Esophagus (tissue), 2 donors: ENCODE data around the gene FRMPD1. TPM values are rescaled to one million over a fixed set of nuclear protein-coding genes. Genes with fewer than 3 reads are reported as not detected.
"Not testable (repeated sequence)": the region's sequence is repeated elsewhere in the genome, so short reads cannot be mapped to it uniquely, and the experiment has no call there.

Experiments used
- H3K27ac ChIP-seq, 2 donors: one replicate each; pipeline ENCODE4 v1.5.1; 2013; ENCODE audit warnings: low read depth in 2 of 2, mild to moderate bottlenecking in 2 of 2, inconsistent platforms in 1 of 2, low read length in 1 of 2, moderate library complexity in 1 of 2
- H3K27me3 ChIP-seq, 2 donors: one replicate each; pipeline ENCODE4 v1.6.1; 2013; ENCODE audit warnings: low read length in 2 of 2, control low read depth in 1 of 2, mild to moderate bottlenecking in 1 of 2; ENCODE audit not compliant: insufficient read depth in 2 of 2, control insufficient read depth in 1 of 2
- H3K36me3 ChIP-seq, 2 donors: one replicate each; pipeline ENCODE4 v1.6.1; 2013; ENCODE audit warnings: low read length in 1 of 2; ENCODE audit not compliant: control insufficient read depth in 2 of 2, insufficient read depth in 2 of 2
- H3K4me1 ChIP-seq, 2 donors: one replicate each; pipeline ENCODE4 v1.6.1; 2013; ENCODE audit warnings: low read length in 1 of 2; ENCODE audit not compliant: control insufficient read depth in 2 of 2, insufficient read depth in 2 of 2
- H3K4me3 ChIP-seq, 2 donors: one replicate each; pipeline ENCODE4 v1.5.1; 2013; ENCODE audit warnings: low read length in 2 of 2, mild to moderate bottlenecking in 2 of 2, low read depth in 1 of 2, moderate library complexity in 1 of 2
- H3K9me3 ChIP-seq, 2 donors: one replicate each; pipeline ENCODE4 v1.6.1; 2013; ENCODE audit warnings: mild to moderate bottlenecking in 2 of 2, low read depth in 1 of 2, low read length in 1 of 2, moderate library complexity in 1 of 2; ENCODE audit not compliant: control insufficient read depth in 2 of 2, insufficient read depth in 1 of 2
- WGBS, 2 donors: extraction: QIAGEN DNeasy Blood & Tissue Kit; methylation state at CpG; one replicate each; pipeline ENCODE4 v1.1.7; 2013; 5-methylcytosine and 5-hydroxymethylcytosine counted together
- polyA plus RNA-seq, 2 donors: library from polyadenylated mRNA; stranded (reverse); fragments of 200-250 nt; gene quantifications; one replicate each; pipeline ENCODE4 v1.2.3, GENCODE V29; 2013
- donor health status: healthy with polysubstance abuse.
- donor health status: Bipolar disorder and iron deficiency.

Gene FRMPD1
- polyA plus RNA-seq, 2 donors, result 0.04 to 0.12 TPM

DNA sequence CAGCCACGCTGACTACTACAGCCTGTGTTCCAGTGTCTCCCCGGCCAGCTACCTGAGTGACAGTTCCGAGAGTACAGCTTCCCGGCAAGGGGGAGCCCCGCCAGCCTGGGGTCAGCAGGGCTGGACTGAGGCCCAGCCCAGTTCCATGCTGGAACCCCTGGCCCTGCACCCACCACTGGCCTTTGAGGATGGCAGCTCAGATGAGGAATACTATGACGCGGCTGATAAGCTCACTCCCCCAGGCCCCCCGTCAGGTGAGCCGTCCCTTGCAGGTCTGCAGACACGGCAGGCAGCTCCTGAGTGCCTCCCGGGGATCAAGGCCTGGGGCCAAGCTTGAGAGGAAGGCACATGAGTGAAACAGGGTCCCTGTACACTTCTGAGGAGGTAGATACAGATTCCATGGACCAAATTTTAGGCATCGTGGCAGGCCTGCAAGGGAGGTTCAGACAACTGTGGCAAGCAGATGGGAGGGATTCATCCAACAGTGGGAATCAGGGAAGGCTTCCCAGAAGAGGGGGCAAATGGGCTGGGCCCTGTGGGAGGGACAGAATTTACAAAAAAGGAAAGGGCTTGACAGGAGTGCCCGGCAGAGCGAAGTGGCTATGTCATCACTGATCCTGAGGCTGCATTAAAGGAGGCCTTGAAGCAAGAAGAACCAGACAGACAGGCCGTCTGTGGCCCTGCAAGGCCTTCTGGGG, 90.0 kb downstream of the FRMPD1 start:
- Histone ChIP-seq H3K27ac (no peak overlapping the region), H3K9me3 (no peaks in the 10 kb centered on the region), H3K36me3 (no peaks in the 10 kb centered on the region), H3K4me3 (no peak overlapping the region), H3K27me3 (no peaks in the 10 kb centered on the region), H3K4me1 (no peaks in the 10 kb centered on the region)
- 78% methylated on average over 15 of the region's 15 CpGs for WGBS, 2 donors

DNA sequence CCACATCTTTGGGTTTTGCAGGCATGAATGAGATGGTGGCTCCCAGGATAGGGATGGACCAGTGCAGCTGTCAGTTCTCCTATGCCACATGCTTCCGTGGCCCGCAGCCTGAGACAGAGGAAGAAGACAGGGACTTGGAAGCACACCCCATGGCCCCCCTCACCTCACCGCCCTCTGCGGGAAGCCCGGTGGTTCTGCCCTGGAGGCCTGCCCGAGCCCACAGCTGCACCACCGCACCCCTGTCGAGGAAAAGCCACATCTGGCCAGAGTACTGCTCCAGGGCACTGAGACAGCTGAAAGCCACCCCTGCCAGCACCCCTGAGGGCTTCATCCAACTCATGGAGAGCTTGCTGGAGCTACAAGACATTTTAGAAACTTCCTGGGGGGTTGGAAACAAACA, 95.2 kb downstream of the FRMPD1 start:
- 62 to 68% methylated on average over 8 of the region's 8 CpGs for WGBS, 2 donors
- no peaks in the 10 kb centered on the region for H3K9me3 ChIP-seq
- H3K36me3 ChIP-seq, result no peaks in the 10 kb centered on the region
- H3K27ac ChIP-seq, result no peak overlapping the region
- no peaks in the 10 kb centered on the region for H3K4me1 ChIP-seq
- no peaks in the 10 kb centered on the region for H3K27me3 ChIP-seq
- no peak overlapping the region for H3K4me3 ChIP-seq

DNA sequence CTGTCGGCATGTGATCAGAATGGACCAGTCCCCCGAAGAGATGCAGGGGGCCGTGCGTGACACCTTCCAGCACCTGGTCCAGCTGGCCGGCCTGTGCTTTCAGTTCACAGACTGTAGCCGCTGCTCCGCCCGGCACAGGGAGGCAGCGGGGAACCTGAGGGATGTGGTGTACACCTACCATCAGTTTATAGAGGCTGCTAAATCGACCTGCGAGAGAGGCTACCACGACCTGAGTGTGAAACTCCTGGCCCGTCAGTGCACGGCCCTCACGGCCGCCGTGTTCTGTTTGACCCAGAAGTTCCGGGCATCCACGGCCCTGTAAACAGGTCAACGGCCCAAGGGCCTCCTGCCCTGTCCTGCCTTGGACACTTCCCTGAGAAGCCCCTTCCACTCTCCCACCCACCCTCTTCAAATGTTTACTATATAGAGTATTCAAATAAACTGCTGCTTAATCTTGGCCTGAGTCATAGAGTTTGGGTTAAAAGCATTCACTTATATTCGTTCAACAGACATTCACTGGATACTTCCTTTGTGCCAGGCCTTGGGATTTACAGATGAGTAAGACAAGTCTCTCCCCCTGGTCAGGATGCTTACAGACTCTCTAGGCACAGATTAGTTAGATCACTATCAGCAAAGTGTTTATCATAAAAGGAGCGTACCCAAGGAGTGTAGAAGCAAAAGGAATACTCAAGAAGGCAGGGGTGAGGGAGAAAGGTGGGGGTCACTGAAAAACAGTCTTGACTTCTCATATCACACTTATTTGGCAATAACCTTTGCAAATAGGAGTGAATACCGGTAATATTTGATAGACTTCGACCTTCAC, 95.9 kb downstream of the FRMPD1 start:
- Histone ChIP-seq H3K4me3 (no peak overlapping the region), H3K27ac (no peak overlapping the region), H3K36me3 (no peaks in the 10 kb centered on the region), H3K4me1 (no peaks in the 10 kb centered on the region), H3K27me3 (no peaks in the 10 kb centered on the region), H3K9me3 (no peaks in the 10 kb centered on the region)
- 78 to 79% methylated on average over 24 of the region's 24 CpGs for WGBS, 2 donors

DNA sequence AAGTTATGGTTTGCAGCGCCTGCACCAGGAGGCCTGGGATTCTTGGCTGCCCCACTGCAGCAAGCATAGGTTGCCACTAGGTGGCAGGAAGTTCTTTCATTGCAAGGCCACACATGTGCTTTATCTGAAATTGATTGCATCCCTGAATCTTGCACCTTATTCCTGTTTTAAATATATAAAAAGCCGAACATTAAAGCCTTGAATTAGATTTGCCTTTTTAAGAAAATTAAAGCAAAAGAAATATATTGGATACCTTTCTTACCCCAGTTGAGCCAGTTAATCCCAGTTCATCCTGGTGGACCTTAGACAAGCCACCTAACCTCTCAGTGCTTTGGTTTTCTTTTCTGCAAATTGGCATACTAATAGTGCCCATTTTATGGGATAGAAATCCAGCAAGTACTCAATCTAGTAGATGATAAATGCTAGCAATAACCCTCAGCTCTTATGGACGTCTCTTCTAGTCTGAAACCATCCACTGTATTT, 96.6 kb downstream of the FRMPD1 start:
- Histone ChIP-seq H3K36me3 (no peaks in the 10 kb centered on the region), H3K4me1 (no peaks in the 10 kb centered on the region), H3K4me3 (no peak overlapping the region), H3K27ac (no peak overlapping the region), H3K27me3 (no peaks in the 10 kb centered on the region), H3K9me3 (no peaks in the 10 kb centered on the region)
- 31 to 40% methylated on average over 3 of the region's 3 CpGs for WGBS, 2 donors

DNA sequence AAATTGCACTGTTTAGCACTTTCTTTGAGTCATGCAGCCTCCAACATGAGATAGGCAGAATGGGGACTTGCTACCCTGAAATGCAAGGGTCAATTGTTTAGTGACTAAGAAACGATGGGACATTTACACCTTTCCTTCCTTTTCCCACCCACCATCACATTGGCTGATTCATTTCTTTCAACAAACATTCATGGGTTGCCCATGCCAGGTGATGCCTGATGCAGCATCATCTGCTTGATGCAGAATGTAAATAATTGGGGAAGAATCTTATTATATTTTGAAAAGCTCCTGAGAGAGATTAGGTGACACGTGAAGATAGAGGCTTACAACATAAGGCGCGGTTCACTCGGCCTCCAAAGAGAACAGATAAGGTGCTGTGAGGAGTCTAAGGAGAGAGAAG, 98.4 kb downstream of the FRMPD1 start:
- no peaks in the 10 kb centered on the region for H3K36me3 ChIP-seq
- H3K27ac ChIP-seq, result no peak overlapping the region
- H3K9me3 ChIP-seq, result no peaks in the 10 kb centered on the region
- WGBS, 2 donors, result 60 to 65% methylated on average over 5 of the region's 5 CpGs
- H3K4me3 ChIP-seq, result no peak overlapping the region
- H3K4me1 ChIP-seq, result peaks cover 0 to 3% of the 10 kb centered on the region in 2 donors
- H3K27me3 ChIP-seq, result no peaks in the 10 kb centered on the region

DNA sequence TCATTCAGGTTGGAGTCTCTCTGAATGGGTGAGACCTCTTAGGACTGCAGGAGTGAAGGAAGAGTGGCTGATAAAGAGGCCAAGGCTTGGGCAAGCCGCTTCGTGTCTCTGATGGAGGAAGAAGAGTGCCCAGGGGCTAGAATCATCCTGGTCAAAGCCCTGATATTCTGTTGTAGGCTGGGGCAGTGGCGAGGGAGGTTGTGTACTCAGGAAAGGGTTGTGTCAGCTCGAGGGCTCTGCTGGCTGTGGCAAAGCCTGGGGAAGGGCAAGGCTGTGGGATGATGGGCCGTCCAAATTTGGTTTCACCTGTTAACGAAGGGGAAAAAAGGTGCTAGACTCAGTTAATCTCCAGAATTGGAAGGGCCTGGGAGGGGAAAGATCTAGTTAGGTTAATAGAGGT, 100.4 kb downstream of the FRMPD1 start:
- H3K9me3 ChIP-seq, result no peaks in the 10 kb centered on the region

DNA sequence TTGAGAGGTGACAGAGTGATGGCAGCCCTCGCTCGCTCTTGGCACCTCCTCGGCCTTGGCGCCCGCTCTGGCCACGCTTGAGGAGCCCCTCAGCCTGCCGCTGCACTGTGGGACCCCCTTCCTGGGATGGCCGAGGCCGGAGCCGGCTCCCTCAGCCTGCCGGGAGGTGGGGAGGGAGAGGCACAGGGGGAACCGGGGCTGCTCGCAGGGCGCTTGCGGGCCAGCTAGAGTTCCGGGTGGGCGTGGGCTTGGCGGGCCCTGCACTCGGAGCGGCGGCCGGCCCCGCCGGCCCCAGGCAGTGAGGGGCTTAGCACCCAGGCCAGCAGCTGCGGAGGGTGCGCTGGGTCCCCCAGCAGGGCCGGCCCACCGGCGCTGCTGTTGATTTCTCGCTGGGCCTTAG, 101.0 kb downstream of the FRMPD1 start:
- WGBS, 2 donors, result 85 to 88% methylated on average over 22 to 30 of the region's 30 CpGs
- H3K9me3 ChIP-seq, H3K27me3 ChIP-seq, H3K27ac ChIP-seq, H3K4me1 ChIP-seq, H3K36me3 ChIP-seq, H3K4me3 ChIP-seq: not testable (repeated sequence)

More for the DNA sequence above, 100.4 kb downstream of the FRMPD1 start:
- 74 to 75% methylated on average over 6 of the region's 6 CpGs for WGBS, 2 donors
- Histone ChIP-seq H3K4me1 (peaks cover 0 to 3% of the 10 kb centered on the region in 2 donors), H3K27ac (no peak overlapping the region), H3K36me3 (no peaks in the 10 kb centered on the region), H3K27me3 (no peaks in the 10 kb centered on the region), H3K4me3 (no peak overlapping the region)

DNA sequence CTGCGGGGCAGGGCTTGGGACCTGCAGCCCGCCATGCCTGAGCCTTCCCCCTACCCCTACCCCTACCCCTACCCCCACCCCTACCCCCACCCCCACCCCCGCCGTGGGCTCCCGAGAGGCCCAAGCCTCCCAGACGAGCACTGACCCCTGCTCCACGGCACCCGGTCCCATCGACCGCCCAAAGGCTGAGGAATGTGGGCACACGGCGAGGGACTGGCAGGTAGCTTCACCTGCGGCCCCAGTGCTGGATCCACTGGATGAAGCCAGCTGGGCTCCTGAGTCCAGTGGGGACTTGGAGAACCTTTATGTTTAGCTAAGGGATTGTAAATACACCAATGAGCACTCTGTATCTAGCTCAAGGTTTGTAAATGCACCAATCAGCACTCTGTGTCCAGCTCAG, 101.4 kb downstream of the FRMPD1 start:
- H3K36me3 ChIP-seq, H3K4me3 ChIP-seq, H3K27me3 ChIP-seq, H3K4me1 ChIP-seq, H3K27ac ChIP-seq, H3K9me3 ChIP-seq: not testable (repeated sequence)
- 92 to 97% methylated on average over 9 to 13 of the region's 13 CpGs for WGBS, 2 donors

DNA sequence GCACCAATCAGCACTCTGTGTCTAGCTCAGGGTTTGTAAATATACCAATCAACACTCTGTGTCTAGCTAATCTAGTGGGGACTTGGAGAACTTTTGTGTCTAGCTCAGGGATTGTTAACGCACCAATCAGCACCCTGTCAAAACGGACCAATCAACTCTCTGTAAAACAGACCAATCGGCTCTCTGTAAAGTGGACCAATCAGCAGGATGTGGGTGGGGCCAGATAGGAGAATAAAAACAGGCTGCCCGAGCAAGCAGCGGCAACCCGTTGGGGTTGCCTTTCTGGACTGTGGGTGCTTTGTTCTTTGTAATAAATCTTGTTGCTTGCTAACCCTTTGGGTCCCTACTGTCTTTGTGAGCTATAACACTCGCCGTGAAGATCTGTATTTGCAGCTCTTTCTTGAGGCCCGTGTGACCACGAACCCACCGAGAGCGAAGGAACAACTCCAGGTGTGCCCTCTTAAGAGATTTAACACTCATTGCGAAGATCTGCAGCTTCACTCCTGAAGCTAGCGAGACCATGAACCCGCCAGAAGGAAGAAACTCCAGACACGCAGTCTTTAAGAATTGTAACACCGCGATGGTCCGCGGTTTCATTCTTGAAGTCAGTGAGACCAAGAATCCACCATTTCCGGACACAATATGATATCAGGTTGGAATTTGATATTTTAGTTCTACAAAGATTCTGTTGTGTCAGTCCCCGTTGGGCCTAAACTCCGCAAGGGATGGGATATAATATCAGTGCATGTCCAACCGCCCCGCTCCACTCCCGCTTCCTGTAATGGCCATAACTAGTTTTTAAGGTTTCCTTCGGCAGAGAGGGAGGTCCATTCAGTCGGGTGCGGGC, 102.1 kb downstream of the FRMPD1 start:
- peaks cover 0 to 3% of the 10 kb centered on the region in 2 donors for H3K4me1 ChIP-seq
- WGBS, 2 donors, result 89 to 90% methylated on average over 29 of the region's 29 CpGs
- H3K4me3 ChIP-seq, result peak overlapping the region in 1 of 2 donors; percentile 97
- H3K27me3 ChIP-seq, result no peaks in the 10 kb centered on the region
- no peaks in the 10 kb centered on the region for H3K9me3 ChIP-seq
- H3K27ac ChIP-seq, result peak overlapping the region in 1 of 2 donors; percentile 88
- H3K36me3 ChIP-seq, result no peaks in the 10 kb centered on the region
